H7 (cell line): ENCODE measurements around the gene USP37. TPM values are rescaled to one million over a fixed set of nuclear protein-coding genes. Genes with fewer than 3 reads are reported as not detected.
A peak's percentile ranks its signal among the peaks of the same experiment; 100 is the strongest.

Source experiments
- DNase-seq: peaks from one replicate; pipeline ENCODE4 v3.0.0; 2012
- H3K27me3 ChIP-seq: 2 replicates; pipeline ENCODE4 v1.6.0; 2011; ENCODE audit warnings: mild to moderate bottlenecking, low read length; ENCODE audit not compliant: control insufficient read depth, insufficient read depth
- H3K36me3 ChIP-seq: replicated peaks from 2 replicates; pipeline ENCODE4 v1.5.1; 2011; ENCODE audit warnings: low read length; ENCODE audit not compliant: control insufficient read depth, insufficient read depth
- H3K4me3 ChIP-seq: 2 replicates; pipeline ENCODE4 v1.5.1; 2011; ENCODE audit warnings: low read depth, mild to moderate bottlenecking, control low read depth, low read length, moderate library complexity; ENCODE audit not compliant: insufficient read depth
- total RNA-seq: library from RNA; depleted of rRNA; stranded (reverse); fragments of >200 nt; shearing (Covaris generic); gene quantifications from 2 replicates; pipeline ENCODE4 v1.2.3, GENCODE V29; 2014; rRNA removed

The USP37 gene
- total RNA-seq, 1 experiment from 2014 or later = 12.4 TPM

DNA sequence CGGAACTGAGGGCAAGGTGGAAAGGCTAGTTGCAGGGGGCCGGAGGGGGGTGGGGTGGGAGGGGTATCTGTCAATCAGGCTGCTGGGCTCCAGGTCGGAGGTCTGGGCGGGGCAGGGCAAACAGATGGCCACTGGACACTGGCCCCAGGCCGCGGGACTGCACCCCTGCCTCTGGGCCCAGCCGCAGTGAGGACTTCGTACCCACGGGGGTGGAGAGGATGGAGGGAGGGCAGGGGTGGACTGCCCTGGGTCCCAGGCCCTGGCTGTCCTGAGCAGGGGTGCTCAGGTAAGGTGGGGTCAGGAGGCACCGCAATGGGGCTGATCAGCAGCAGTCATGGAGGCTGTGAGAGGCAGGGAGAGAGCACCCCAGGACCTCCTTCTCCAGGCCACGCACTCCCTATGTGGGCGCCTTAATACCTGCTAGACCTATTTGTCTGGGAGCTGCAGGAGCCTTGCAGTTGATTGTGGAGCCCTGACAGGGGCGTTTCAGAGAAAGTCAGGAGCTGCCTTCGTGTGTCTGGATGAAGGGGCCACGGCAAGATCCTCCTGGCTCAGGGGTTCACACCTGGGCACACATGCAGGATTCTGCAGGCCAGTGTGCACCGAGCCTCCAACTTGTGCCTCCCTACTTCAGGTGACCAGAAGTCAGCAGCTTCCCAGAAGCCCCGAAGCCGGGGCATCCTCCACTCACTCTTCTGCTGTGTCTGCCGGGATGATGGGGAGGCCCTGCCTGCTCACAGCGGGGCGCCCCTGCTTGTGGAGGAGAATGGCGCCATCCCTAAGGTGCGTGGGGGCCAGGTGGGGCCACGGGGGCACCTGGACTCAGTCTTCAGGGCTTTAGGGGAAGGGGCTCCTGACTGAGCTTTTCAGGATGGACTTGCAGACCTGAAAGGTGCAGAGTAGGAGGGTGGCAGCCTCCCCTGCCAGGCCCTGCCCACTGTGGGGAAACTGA, 166.9 kb downstream of the USP37 start:
- H3K27me3 ChIP-seq = peaks cover 31% of the 10 kb centered on the region
- H3K4me3 ChIP-seq = peak overlapping the region; percentile 68
- H3K36me3 ChIP-seq = peaks cover 4% of the 10 kb centered on the region
- DNase-seq = peak; percentile 89

Other genes starting within 250 kb of the USP37 start
- 0.76 TPM in 1 of 2 replicates, not detected in the other for gene CATIP, start 211.5 kb downstream of the USP37 start, total RNA-seq
- gene SLC11A1, start 186.1 kb downstream of the USP37 start, total RNA-seq = not detected in 2 replicates
- 25.4 and 29.9 TPM in 2 replicates for gene CTDSP1, start 168.5 kb downstream of the USP37 start, total RNA-seq
- gene VIL1, start 149.2 kb downstream of the USP37 start, total RNA-seq = 0.07 and 3.0 TPM in 2 replicates
- gene CNOT9, start 488 bp upstream of the USP37 start, total RNA-seq = 95.5 and 120 TPM in 2 replicates
- gene PLCD4, start 39.5 kb upstream of the USP37 start, total RNA-seq = not detected in 2 replicates
- gene ZNF142, start 91.3 kb upstream of the USP37 start, total RNA-seq = 14.6 and 14.8 TPM in 2 replicates
- 31.1 and 32.2 TPM in 2 replicates for gene BCS1L, start 91.3 kb upstream of the USP37 start, total RNA-seq
- 40.6 and 55.5 TPM in 2 replicates for gene RNF25, start 103.7 kb upstream of the USP37 start, total RNA-seq
- 20.4 and 29.4 TPM in 2 replicates for gene STK36, start 103.7 kb upstream of the USP37 start, total RNA-seq
- gene TTLL4, start 142.5 kb upstream of the USP37 start, total RNA-seq = 82.1 and 87.6 TPM in 2 replicates
- 14.3 and 15.4 TPM in 2 replicates for gene CYP27A1, start 213.8 kb upstream of the USP37 start, total RNA-seq